ENCODE results near the gene HTRA2. TPM values are rescaled to one million over a fixed set of nuclear protein-coding genes. Genes with fewer than 3 reads are reported as not detected.

HTRA2 gene
- total RNA-seq, 1 donor from 2014 or later, result 24.2 TPM

DNA sequence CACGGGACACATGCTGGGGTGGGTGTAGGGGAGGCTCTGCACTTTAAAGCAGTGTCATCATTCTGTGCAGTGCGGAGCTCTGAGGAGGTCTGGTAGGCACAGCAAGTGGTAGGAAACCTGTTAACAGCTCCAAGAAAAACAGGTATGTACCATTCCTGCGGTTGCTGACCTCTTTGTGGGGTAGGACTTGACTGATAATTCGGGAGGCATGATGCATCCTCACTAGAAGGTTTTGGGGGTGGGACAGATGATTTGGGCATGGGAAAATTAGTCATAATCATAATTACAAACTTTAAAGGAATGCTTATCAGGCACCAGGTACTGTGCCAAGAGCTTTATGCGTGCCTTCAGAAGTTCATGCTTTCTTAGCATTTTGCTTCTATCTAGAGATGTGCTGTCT, 34.5 kb downstream of the HTRA2 start:
- TF ChIP-seq CTCF (IDR thresholded peaks at IDR 0.05), result no peak
- Mint-ChIP-seq H3K36me3 (ENCODE audit: low read depth) (no peaks in the 10 kb centered on the region), H3K27ac (ENCODE audit: unreplicated experiment) (peak overlapping the region; percentile 82), H3K9me3 (ENCODE audit: low read depth) (no peaks in the 10 kb centered on the region), H3K27me3 (ENCODE audit: low read depth) (no peaks in the 10 kb centered on the region), H3K4me3 (ENCODE audit: unreplicated experiment) (peak overlapping the region; percentile 26), H3K4me1 (ENCODE audit: low read depth) (peaks cover 68% of the 10 kb centered on the region)
- DNase-seq (ENCODE audit: low spot score), result no peak

DNA sequence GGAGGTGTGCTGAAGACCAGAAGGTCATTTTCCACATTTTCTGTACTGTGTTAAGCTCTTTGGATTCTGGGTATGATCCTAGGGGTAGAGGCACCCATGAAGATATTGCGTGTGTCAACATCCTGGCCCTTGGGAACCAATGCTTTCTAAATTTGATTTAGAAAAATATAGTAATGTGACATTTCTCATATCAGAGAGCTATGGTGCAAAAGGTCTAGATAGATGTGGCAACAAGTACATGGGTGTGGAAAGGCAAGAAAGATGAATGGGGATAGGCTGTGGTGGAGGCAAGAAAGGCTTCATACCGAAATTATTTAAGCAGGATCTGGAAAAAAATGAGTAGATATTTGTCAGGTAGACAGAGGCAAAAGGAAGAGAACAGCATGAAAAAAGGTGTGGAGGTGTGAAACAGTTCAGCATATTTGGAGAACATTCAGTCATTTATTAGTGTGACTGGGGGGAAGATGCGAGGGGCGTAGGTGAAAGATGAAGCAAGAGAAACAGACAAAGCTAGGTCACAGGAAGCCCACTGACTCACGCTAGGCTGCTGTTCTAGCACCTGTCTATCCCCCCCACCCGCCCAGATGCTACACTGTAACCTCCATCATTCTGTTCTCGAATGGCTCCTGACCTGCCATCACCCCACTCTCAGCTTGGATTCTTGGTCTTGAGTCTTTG, 36.5 kb downstream of the HTRA2 start:
- H3K4me3 Mint-ChIP-seq (ENCODE audit: unreplicated experiment), result no peak overlapping the region
- no peaks in the 10 kb centered on the region for H3K9me3 Mint-ChIP-seq (ENCODE audit: low read depth)

DNA sequence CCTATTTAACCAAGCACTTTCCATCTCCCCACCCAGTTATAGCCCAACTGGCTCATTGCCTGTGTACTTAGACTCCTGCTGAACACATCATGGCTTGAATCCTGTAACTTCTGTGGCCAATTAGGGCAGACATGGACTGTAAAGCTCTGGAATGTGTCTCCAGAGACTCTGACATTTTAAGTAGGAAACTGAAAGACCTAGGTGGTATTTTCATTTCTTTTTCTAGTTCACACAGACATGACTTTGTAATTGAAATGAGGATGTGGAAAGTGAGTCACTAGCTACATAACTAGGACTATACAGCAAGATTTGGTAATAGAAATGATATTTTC, 37.0 kb downstream of the HTRA2 start:
- no peak for DNase-seq (ENCODE audit: low spot score)
- TF ChIP-seq CTCF (IDR thresholded peaks at IDR 0.05), result no peak
- no peaks in the 10 kb centered on the region for H3K27me3 Mint-ChIP-seq (ENCODE audit: low read depth)
- no peak overlapping the region for H3K4me3 Mint-ChIP-seq (ENCODE audit: unreplicated experiment)
- H3K4me1 Mint-ChIP-seq (ENCODE audit: low read depth), result peaks cover 59% of the 10 kb centered on the region
- peak overlapping the region; percentile 89 for H3K27ac Mint-ChIP-seq (ENCODE audit: unreplicated experiment)
- H3K36me3 Mint-ChIP-seq (ENCODE audit: low read depth), result no peaks in the 10 kb centered on the region
- H3K9me3 Mint-ChIP-seq (ENCODE audit: low read depth), result no peaks in the 10 kb centered on the region

More for the DNA sequence above, 36.5 kb downstream of the HTRA2 start:
- TF ChIP-seq CTCF (IDR thresholded peaks at IDR 0.05), result no peak
- no peaks in the 10 kb centered on the region for H3K27me3 Mint-ChIP-seq (ENCODE audit: low read depth)
- H3K36me3 Mint-ChIP-seq (ENCODE audit: low read depth), result no peaks in the 10 kb centered on the region
- H3K27ac Mint-ChIP-seq (ENCODE audit: unreplicated experiment), result peak overlapping the region; percentile 89
- H3K4me1 Mint-ChIP-seq (ENCODE audit: low read depth), result peaks cover 59% of the 10 kb centered on the region
- DNase-seq (ENCODE audit: low spot score), result no peak

- Mint-ChIP-seq H3K27ac (ENCODE audit: unreplicated experiment) (peak overlapping the region; percentile 97), H3K36me3 (ENCODE audit: low read depth) (no peaks in the 10 kb centered on the region), H3K27me3 (ENCODE audit: low read depth) (no peaks in the 10 kb centered on the region), H3K4me3 (ENCODE audit: unreplicated experiment) (peak overlapping the region; percentile 24), H3K4me1 (ENCODE audit: low read depth) (peaks cover 48% of the 10 kb centered on the region), H3K9me3 (ENCODE audit: low read depth) (no peaks in the 10 kb centered on the region)
- no peak for DNase-seq (ENCODE audit: low spot score)
- no peak for TF ChIP-seq CTCF (IDR thresholded peaks at IDR 0.05)
These were observed 38.1 kb downstream of the HTRA2 start for GRCh38 chr2:74567881-74568280.

DNA sequence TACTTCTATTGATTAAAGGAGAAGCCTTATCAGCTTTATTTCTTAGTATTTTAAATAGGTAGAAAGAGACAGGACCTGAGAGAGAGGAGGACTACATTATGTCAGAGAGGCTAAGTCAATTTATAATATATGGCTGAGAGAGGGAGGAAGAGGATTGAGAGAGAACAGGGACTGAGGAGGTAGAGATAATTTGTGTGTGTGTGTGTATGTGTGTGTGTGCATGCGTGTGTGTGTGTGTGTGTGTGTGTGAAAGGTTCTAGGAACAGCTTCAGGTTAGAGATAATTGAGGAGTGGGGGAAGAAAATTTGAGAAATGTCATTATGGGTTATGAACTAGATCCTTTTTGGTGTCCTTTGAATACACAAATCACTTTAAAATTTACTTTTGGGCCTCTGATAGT, 40.0 kb downstream of the HTRA2 start:
- H3K4me3 Mint-ChIP-seq (ENCODE audit: unreplicated experiment), result no peak overlapping the region
- H3K27ac Mint-ChIP-seq (ENCODE audit: unreplicated experiment), result no peak overlapping the region
- H3K27me3 Mint-ChIP-seq (ENCODE audit: low read depth), result no peaks in the 10 kb centered on the region
- peaks cover 48% of the 10 kb centered on the region for H3K4me1 Mint-ChIP-seq (ENCODE audit: low read depth)
- no peak for TF ChIP-seq CTCF (IDR thresholded peaks at IDR 0.05)
- no peaks in the 10 kb centered on the region for H3K9me3 Mint-ChIP-seq (ENCODE audit: low read depth)
- no peak for DNase-seq (ENCODE audit: low spot score)
- no peaks in the 10 kb centered on the region for H3K36me3 Mint-ChIP-seq (ENCODE audit: low read depth)
